HG02588 (cell line): ENCODE measurements around the gene SRSF6.
A peak's percentile ranks its signal among the peaks of the same experiment; 100 is the strongest.
"Not testable (repeated sequence)": the region's sequence is repeated elsewhere in the genome, so short reads cannot be mapped to it uniquely, and the experiment has no call there.

ENCODE experiments used
- ATAC-seq: cut with Tn5 transposase; IDR thresholded peaks from one replicate; pipeline ENCODE4 v1.9.1; 2021; ENCODE audit warnings: mild to moderate bottlenecking, moderate library complexity; ENCODE audit not compliant: unreplicated experiment

SRSF6 gene

DNA sequence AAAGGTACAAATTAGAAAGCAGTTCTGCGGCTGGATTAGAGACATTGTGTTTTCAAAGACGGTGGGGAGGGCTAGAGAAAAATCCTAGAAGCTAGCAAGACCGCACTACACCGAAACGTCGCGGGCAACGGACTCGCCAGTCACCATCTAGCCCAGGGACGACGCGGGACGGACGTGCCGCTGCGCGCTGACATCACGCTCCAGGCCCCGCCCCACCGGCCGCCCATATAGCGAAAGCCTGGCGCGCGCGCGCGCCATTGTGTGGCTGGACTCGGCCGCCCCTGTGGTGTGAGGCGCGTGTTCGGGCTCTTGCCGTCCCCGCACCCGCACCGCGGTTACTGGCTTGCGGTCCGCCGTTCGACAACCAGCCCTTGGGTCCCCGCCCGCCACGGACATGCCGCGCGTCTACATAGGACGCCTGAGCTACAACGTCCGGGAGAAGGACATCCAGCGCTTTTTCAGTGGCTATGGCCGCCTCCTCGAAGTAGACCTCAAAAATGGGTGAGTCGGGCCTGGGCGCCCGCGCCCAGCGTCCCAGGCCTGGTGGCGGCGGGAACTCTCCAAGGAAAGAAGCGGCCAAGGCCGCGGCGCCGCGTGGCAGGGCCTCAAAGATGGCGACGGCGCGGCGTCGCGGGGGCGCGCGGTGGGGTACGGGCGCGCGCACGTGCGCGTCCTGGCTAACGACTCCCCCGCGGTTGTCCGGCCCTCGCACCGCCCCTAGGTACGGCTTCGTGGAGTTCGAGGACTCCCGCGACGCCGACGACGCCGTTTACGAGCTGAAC, at the start of gene SRSF6:
Gene SRSF6 (plus strand): TSS at position 257 of the 782 bp plus-strand sequence. CDS start 138 bp downstream, at position 395.
- peak; percentile 87 for ATAC-seq

DNA sequence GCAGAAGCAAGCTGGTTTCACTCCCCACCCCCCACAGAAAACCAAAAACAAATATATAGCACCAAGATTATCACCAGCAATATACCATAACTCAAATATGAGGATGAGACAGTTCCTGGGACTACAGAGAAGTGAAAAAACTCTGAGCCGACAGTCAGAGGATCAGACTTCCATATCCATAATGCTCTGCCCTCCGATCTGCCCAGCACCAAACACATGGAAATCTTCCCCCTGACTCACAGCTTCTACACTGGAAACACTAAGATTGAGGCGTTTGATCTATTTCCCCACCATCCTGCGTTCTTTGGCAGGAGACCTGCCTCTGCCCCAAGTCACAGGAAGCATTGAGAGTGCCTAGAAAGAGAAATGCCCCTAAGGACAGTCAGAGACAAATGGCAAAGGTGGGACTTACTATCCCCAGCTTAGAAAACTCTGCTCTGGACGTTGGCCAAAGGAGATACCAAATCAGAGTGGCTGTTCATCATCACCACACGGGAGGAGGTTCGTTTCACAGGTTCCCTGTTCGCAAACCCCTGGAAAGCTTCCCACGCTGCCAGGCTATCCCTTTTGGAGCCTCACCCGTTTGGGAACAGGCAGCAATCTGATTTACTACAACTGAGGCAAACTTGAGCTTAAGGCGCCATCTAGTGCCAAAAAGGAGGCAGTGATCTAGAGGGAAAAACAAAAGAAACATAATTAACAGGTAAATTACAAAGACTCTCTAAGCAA, 48.7 kb upstream of the SRSF6 start:
- no peak for ATAC-seq

DNA sequence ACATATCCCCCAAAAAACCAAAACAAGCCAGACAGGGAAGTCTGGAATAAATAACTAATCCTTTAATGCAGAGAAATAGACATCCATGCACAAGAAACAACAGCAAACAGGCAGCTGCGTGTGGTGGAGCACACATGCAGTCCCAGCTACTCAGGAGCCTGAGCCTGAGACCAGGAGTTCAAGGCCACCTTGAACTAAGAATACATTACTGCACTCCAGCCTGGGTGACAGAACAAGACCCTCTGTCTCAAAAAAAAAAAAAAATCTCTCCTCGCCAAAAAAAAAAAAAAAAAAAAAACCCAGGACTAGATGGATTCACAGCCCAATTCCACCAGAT, 48.2 kb upstream of the SRSF6 start:
- no peak for ATAC-seq

DNA sequence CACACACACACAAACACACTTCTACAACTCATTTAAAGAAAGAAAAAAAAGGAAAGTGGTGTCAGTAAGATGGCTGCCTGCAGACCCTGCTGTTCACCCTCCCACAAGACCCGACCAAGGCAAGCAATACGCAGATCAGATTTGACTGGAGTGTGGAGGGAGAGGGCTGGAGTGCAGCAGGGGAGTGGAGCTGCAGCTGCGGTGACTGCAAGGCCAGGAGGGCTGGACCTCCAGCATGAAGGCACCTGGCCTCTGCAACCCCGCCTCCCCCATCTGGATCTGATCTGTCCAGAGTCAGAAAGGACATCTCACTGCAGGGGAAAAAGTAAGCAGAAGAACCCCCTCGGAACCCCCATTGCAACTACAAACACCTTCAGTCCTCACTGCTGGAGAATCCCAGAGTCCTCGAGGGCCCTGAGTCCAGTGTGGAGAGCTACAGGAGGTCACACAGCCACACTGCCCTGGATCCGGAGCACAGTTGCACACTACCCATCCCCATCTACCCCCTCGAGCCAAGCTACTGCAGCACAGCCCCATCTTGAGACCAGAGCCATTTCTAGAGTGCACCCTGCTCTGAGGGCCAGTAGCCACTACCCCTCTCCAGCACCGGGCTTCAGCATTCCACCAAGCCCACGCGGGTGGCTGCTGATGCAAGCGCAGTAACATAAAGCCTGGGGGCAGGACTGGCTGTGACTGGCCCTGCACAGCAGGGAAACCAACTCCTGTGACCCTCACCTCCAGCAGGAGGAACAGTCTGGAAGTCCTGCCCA, 41.9 kb upstream of the SRSF6 start:
- ATAC-seq, result no peak

DNA sequence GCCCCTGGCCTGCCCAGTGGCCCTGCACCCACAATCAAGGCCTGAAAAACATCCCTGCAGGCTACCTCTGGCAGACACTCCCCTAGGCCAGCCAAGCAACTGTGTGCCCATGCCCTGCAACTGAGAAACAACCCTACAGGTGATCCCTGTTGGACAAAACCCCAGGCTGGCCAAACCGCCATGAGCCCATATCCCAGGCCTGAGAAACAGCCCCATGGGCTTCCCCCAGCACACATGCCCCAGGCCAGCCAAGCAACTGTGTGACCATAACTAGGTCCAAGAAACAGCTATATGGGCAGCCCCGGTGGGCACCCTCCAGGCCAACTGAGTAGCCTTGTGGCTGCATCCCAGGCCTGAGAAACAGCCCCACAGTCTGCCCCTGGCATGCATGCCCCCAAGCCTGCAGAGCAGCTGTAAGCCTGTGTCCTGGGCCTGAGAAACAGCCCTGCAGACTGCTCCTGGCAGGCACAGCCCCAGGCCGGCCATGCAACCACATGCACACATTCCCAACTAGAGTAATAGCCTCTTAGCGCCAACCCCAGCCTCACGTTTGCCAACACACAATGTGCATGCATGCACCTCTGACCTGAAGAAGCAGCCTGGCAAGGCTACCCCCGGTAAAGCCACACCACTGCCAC, 41.0 kb upstream of the SRSF6 start:
- no peak for ATAC-seq

DNA sequence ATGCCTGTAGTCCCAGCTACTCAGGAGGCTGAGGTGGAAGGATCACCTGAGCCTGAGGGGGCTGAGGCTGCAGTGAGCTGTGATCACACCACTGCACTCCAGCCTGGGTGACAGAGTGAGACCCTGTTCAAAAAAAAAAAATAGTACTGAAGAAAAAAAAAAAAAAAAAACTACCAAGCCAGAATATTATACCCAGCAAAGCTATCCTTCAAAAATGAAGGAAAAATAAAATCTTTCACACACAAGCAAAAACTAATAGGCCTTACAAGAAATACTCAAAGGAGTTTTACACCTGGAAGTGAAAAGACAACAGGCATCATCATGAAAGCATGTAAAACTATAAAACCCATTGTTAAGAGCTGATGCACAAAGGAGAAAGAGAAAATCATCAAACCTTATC, 37.5 kb upstream of the SRSF6 start:
- no peak for ATAC-seq

DNA sequence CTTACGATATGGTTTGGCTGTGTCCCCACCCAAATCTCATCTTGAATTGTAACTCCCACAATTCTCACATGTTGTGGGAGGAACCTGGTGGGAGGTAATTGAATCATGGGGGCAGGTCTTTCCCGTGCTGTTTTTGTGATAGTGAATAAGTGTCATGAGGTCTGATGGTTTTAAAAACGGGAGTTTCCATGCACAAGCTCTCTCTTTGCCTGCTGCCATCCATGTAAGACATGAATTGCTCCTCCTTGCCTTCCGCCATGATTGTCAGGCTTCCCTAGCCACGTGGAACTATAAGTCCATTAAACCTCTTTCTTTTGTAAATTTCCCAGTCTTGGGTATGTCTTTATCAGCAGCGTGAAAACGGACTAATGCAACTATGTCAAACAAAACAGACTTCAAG, 36.8 kb upstream of the SRSF6 start:
- ATAC-seq, result not testable (repeated sequence)

DNA sequence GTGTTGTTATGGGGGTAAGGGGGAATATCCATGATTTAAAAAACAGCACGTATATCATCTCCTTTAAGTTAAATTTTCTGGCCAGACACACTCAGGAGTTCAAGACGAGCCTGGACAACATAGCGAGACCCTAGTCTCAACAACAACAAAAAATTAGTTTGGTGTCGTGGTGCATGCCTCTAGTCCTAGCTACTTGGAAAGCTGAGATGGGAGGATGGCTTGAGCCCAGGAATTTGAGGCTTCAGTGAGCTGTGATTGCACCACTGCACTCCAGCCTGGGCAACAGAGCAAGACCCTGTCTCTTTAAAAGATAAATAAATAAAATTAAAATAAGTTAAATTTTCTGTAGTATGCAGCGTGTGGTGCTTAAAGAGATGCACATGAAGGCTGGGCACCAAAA, 31.5 kb upstream of the SRSF6 start:
- no peak for ATAC-seq

DNA sequence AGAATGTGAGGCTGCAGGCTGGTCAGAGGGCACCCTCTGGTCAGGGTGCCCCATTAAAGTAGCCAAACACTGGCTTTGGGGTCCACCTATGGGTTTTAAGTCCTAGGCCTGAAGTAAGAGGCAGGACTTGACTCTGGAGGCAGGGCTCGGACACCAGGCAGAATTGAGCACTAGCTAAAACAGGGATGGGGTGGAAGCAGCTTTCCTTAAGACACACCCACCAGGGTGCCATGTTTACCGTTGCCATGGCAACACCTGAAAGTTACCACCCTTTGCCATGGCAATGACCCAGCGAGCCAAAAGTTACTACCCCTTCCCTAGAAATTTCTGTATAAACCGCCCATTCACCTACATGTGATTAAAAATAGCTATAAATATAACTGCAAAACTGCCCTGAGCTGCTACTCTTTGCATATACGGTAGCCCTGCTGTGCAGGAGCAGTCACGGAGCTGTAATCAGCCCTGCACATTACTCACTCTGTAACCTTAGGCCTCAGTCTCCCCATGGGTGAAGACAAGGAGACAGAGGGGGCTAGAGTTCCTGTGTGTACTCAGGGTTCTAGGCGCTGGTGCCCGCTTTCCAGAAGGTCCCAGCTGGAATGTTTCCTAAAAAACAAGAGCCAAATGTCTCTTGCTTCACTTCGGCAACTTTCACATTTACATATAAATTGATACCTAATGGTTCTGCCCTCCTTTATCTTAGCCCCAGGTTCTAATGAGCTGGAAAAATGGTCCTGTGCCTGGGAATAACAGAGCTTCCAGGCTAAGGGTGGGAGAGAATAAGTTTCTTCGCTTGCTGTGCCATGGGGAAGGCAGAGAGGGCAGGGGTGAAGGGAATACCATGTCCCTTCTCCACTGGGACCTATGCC, 27.2 kb upstream of the SRSF6 start:
- ATAC-seq, result no peak

DNA sequence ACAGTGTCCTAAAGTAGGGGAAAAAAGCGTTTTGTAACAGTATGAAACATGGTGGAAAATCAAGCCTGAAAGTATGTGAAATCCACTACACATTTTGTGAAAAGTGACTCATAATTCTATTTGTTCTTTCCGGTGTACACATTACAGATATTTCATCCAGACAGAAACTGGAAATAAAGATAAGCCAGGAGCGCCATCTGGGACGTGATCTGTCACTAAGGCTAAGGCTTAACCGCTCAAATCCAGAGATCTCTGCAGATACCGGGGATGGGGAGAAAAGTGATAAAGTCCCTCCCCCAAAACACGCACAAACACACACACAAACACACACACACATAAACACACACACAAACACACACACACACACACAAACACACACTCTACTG, 26.6 kb upstream of the SRSF6 start:
- no peak for ATAC-seq

DNA sequence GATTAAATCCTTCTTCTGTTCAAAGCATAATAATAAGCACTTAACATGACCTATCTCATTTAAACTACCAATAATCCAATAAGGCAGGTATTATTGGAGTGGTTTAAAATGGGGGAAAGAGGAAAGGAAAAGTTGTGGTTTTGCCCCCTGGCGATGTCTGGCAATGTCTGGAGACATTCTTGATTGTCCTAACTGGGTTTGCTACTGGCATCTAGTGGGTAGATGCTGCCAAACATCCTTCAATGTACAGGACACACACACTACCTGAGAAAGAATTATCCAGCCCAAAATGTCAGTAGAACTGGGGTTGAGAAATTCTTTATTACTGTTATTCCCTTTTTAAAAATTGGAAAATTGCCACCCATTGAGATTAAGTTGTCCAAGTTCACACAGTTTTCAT, 25.2 kb upstream of the SRSF6 start:
- no peak for ATAC-seq

DNA sequence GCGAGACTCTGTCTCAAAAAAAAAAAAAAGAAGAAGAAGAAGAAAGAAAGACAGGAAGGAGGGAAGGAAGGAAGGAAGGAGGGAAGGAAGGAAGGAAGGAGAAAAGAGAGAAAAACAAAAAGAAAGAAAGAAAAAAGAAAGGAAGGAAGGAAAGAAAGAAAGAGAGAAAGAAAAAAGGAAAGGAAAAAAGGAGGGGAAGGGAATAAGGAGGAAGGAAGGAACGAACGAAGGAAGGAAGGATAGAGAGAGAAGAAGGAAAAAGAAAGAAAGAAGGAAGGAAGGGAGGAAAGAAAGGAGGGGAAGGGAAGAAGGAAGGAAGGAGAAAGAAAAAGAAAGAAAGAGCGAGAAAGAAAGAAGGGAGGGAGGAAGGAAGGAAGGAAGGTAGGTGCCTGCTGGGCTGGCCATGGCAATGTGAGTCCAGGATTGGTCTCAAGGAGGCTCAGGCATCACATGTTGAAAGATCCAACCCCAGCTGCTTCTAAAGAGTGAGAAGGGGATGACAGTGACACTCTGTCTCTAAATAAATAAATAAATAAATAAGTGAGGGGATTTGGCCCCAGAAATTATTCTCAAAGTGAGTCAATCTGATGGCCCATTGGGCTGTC, 24.3 kb upstream of the SRSF6 start:
- no peak for ATAC-seq

DNA sequence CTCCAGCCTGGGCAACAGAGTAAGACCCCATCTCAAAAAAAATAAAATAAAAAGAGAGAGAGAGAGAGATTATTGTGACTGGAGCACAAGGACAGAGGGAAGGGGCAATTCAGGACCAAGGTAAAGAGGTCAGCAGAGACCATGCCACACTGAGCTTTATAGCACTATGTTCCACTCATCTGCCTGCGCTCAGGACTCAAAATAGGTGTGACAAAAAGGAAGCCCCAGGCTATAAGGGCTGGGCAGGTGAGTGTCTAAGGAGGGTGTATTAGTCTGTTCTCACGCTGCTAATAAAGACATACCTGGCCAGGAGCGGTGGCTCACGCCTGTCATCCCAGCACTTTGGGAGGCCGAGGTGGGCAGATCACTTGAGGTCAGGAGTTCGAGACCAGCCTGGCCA, 23.1 kb upstream of the SRSF6 start:
- no peak for ATAC-seq

DNA sequence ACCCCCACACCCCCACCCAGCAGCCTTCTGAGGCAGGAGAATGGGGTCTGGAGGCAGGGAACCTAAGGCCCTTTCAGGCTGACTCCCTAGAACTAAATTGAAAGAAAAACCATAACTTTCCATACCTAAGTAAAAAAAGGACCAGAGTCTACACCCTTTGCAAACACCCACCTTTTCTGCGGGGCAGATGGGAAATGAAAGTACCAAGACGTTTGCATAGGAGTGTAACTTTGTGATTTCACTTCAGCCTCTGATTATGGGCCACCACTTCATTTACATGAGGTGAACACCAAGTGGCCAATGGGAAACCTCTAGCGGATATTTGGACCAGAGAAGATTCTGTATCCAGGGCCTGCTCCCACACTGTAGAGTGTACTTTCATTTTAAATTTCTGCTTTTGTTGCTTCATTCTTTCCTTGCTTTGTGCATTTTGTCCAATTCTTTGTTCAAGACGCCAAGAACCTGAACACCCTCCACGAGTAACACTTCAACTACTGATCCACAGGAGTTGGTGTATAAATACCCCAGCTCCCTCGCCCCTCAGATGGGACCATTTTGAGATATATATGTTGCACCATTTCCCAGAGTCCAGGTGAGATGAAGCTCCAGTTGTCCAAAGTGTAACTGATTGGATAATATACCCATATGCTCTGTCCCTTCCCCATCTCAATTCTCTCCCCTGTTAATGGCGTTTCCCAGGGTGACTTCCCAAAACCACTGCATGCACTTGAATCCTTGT, 18.9 kb upstream of the SRSF6 start:
- ATAC-seq, result peak; percentile 93

DNA sequence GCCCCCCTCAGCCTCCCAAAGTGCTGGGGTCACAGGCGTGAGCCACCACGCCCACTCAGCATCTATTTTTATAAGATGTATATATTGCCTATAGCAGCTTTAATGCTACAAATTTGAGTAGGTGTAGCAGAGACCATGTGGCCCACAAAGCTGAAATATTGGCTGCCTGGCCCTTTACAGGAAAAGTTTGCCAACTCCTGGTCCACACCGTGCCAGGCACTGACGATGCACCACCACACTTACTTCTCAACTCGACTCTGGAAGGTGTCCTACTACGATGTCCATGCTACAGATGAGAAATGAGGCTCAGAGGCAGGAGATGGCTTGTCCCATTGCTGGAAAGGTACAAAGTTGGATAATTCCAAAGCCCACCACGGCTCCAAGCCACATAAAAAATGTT, 17.2 kb upstream of the SRSF6 start:
- ATAC-seq, result no peak

DNA sequence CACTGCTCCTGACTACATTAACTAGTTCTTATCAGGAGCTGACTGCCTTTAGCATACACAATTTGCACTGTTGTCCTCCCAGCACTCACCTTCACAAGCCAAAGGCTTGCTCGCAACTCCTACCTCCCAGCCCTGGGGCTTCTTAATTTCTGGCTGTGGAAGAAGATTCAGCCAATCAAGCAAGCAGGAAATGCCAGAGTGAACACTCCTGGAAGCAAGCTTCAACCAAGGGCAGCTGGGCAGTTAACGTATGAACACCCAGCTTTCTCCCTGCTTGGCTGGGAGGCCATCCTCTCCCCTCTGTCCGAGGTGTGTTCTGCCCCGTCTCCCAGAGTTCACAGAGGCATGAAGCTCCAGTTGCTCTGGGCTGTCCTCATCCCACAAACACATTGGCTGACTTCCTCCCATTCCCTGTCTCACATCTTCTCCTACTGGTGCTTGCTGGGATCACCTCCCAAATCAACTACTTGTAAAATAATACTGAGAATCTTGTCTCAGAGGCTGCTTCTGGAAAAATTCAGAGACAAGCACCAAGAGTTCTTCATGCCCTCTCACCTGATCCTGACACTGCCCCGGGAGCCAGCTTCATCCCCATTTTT, 15.3 kb upstream of the SRSF6 start:
- ATAC-seq, result no peak

DNA sequence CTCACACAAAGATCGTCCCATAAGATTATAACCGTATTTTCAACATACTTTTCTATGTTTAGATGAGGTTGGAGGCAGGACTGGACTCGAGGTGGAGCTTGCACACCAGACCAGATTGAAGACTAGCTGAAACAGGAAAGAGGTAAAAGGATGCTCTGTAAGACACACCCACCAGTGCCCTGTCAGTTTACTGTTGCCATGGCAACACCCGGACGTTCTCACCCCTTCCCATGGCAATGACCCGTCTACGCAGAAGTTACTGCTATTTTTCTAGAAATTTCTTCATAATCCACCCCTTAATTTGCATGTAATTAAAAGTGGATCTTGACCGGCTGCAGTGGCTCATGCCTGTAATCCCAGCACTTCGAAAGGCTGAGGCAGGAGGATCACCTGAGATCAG, 13.6 kb upstream of the SRSF6 start:
- ATAC-seq, result no peak

DNA sequence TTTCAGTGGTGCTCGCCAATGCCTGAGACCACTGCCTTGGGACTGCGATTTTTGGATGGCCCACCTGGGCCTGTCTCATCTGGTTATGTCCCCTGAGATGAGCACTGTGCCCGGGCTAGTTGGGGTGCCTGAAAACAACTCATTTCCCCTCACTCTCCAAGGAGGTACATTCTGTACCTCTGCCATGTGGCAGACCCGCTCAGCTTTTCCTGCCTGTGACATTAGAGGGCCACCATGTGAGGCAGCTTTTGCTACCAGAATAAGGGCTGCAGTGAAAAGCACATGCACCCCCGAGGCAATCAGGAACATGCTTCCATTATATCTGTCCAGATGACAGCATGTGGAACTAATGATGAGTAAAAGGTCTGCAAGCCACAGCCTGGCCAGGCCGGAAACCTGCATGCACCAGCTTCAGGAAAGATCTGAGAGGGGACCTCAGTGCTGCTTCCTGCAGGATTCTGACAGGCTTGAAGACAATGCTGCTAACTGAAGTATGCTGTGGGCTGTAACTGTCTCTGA, 11.3 kb upstream of the SRSF6 start:
- no peak for ATAC-seq

DNA sequence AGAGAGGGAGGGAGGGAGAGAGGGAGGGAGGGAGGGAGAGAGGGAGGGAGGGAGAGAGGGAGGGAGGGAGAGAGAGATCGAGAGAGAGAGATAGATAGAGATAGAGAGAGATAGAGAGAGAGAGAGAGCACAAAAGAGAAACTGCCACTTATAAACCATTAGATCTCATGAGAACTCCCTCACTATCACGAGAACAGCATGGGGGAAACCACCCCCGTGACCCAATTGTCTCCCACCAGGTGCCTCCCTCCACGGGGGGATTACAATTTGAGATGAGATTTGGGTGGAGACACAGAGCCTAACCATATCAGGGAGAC, 9.3 kb upstream of the SRSF6 start:
- ATAC-seq, result not testable (repeated sequence)
